K562 (cell line): Measurements from ENCODE around the gene OTOG. TPM values are rescaled to one million over a fixed set of nuclear protein-coding genes. Genes with fewer than 3 reads are reported as not detected.

Experiments
- ATAC-seq: fragments of 200-7000 bp; cut with Tn5 transposase; 3 replicates; pipeline ENCODE4 v1.9.1; 2020; ENCODE audit warnings: moderate library complexity
- BruUV-seq: library from RNA; stranded (reverse); fragments of 400-500 nt; replicated peaks from 2 replicates; lab custom pipeline; 2021; lab: Mats Ljungman, UMichigan
- CTCF ChIA-PET: fragments of 300-600 bp; formaldehyde crosslinking; extraction: SDS; loops from one replicate; lab custom pipeline; 2021; ENCODE audit warnings: low intra/inter-chr PET ratio; lab: Yijun Ruan, JAX
- POLR2A ChIA-PET: fragments of 300-600, 350-650 bp; sonication (Branson Sonifier 250); formaldehyde crosslinking; extraction: SDS; loops from one replicate; lab custom pipeline; 2021; ENCODE audit warnings: antibody characterized with exemption, inconsistent platforms; lab: Yijun Ruan, JAX
- DNase-seq, 4 experiments: peaks; one replicate each; pipeline versions ENCODE4 v3.0.0 to v3.0.0-alpha.2; 2011 to 2018; ENCODE audit warnings: low spot score in 3 of 4, mixed read lengths in 3 of 4; ENCODE audit errors: extremely low read depth in 1 of 4
- FAIRE-seq: peaks from 2 replicates; lab custom pipeline; 2011; peaks lifted over from hg19 to GRCh38; lab: Jason Lieb, UNC
- H2AFZ ChIP-seq: 2 replicates; pipeline ENCODE4 v1.6.0; 2011; ENCODE audit warnings: low read depth, low read length, control low read depth, inconsistent platforms
- H3K27ac ChIP-seq: fragments of 200-600 bp; 3 replicates; pipeline ENCODE4 v1.8.0; 2011; ENCODE audit warnings: low read depth, mild to moderate bottlenecking, control low read depth, inconsistent platforms, low read length, moderate library complexity, mixed read lengths; ENCODE audit errors: extremely low read depth
- H3K27me3 ChIP-seq, 2 experiments: fragments of 300-600 bp in 1 of 2; 2 replicates in 1 of 2; 3 replicates in 1 of 2; pipeline versions ENCODE4 v1.6.0 to v1.8.0; 2011; ENCODE audit warnings: inconsistent platforms in 2 of 2, low read length in 2 of 2, mild to moderate bottlenecking in 1 of 2, mixed read lengths in 1 of 2, moderate library complexity in 1 of 2; ENCODE audit not compliant: control insufficient read depth in 2 of 2, insufficient read depth in 2 of 2
- H3K36me3 ChIP-seq: fragments of 300-600 bp; 3 replicates; pipeline ENCODE4 v1.8.0; 2011; ENCODE audit warnings: mild to moderate bottlenecking, low read length, inconsistent platforms; ENCODE audit not compliant: control insufficient read depth, insufficient read depth
- H3K4me1 ChIP-seq, 2 experiments: fragments of 200-600 bp in 1 of 2; replicated peaks in 1 of 2; 2 replicates in 1 of 2; 3 replicates in 1 of 2; pipeline versions ENCODE4 v1.5.1 to v1.8.0; 2011; ENCODE audit warnings: inconsistent platforms in 2 of 2, low read length in 2 of 2, mild to moderate bottlenecking in 1 of 2, mixed read lengths in 1 of 2, moderate library complexity in 1 of 2; ENCODE audit not compliant: control insufficient read depth in 2 of 2, insufficient read depth in 2 of 2
- H3K4me2 ChIP-seq: 2 replicates; pipeline ENCODE4 v1.6.1; 2011; ENCODE audit warnings: low read length, control low read depth, inconsistent platforms, mixed read lengths; ENCODE audit not compliant: insufficient read depth
- H3K4me3 ChIP-seq: fragments of 200-600 bp; sonication (generic), shearing (Covaris generic); 2 replicates; pipeline ENCODE4 v1.5.1; 2016; ENCODE audit warnings: control low read depth, inconsistent platforms
- H3K79me2 ChIP-seq: fragments of 200-600 bp; 3 replicates; pipeline ENCODE4 v1.8.0; 2011; ENCODE audit warnings: low read length, inconsistent platforms; ENCODE audit not compliant: control insufficient read depth, insufficient read depth
- H3K9ac ChIP-seq, 2 experiments: 2 replicates each; pipeline versions ENCODE4 v1.6.0 to v1.6.1; 2011; ENCODE audit warnings: low read depth in 2 of 2, low read length in 2 of 2, control low read depth in 1 of 2, inconsistent platforms in 1 of 2, mild to moderate bottlenecking in 1 of 2, mixed read lengths in 1 of 2; ENCODE audit not compliant: insufficient read depth in 1 of 2
- H3K9me1 ChIP-seq: one replicate; pipeline ENCODE4 v1.6.0; 2011; ENCODE audit warnings: inconsistent platforms, mild to moderate bottlenecking, low read length, moderate library complexity; ENCODE audit not compliant: control insufficient read depth, insufficient read depth
- H3K9me3 ChIP-seq: replicated peaks from 2 replicates; pipeline ENCODE4 v1.5.1; 2011; ENCODE audit warnings: low read depth, low read length, inconsistent platforms; ENCODE audit not compliant: control insufficient read depth, insufficient read depth
- H4K20me1 ChIP-seq: replicated peaks from 2 replicates; pipeline ENCODE4 v1.6.1; 2011; ENCODE audit warnings: low read length, inconsistent platforms, mixed read lengths; ENCODE audit not compliant: control insufficient read depth, insufficient read depth
- ARHGAP35 ChIP-seq: fragments of 450-650 bp; IDR thresholded peaks from 2 replicates; pipeline ENCODE4 v1.6.1; 2018; ENCODE audit not compliant: partially characterized antibody
- MIER1 ChIP-seq: fragments of 450-650 bp; IDR thresholded peaks from 2 replicates; pipeline ENCODE4 v1.6.1; 2016; ENCODE audit warnings: antibody characterized with exemption, mild to moderate bottlenecking, low read depth
- NFRKB ChIP-seq: fragments of 450-650 bp; IDR thresholded peaks from 2 replicates; pipeline ENCODE4 v1.6.1; 2016; ENCODE audit warnings: low read depth
- RB1 ChIP-seq: fragments of 450-650 bp; IDR thresholded peaks from 2 replicates; pipeline ENCODE4 v1.6.1; 2017; ENCODE audit warnings: low read depth, mild to moderate bottlenecking
- TAF9B ChIP-seq: fragments of 450-650 bp; IDR thresholded peaks from 2 replicates; pipeline ENCODE4 v1.6.1; 2018; ENCODE audit warnings: mild to moderate bottlenecking; ENCODE audit not compliant: partially characterized antibody
- WGBS: fragments of 100-300 bp; shearing (Covaris generic); methylation state at CpG from one replicate; pipeline ENCODE4 v1.1.6; 2016; ENCODE audit warnings: low coverage, mixed read lengths; ENCODE audit not compliant: insufficient coverage; ENCODE audit errors: missing lambda C conversion rate; 5-methylcytosine and 5-hydroxymethylcytosine counted together
- in situ Hi-C: fragments of 300-500 bp; cut with MboI; formaldehyde crosslinking; loops from 4 replicates; pipeline ENCODE4 v1.15.0; 2018; ENCODE audit warnings: inconsistent platforms, mixed read lengths
- intact Hi-C: fragments of 100-400 bp; cut with micrococcal nuclease; formaldehyde crosslinking; loops from 2 replicates; pipeline ENCODE4 v1.14.2; 2022
- polyA plus RNA-seq, 8 experiments: library from polyadenylated mRNA; depleted of rRNA in 4 of 8; stranded (reverse) in 5 of 8; unstranded in 3 of 8; fragments of >200 nt; fragmentation: Nextera tagmentation in 2 of 8; fragmentation: Illumina TruSeq in 1 of 8; extraction: Ambion mirVana in 2 of 8; extraction: Trizol in 1 of 8; gene quantifications; 2 replicates each; pipeline versions ENCODE4 v1.2.1 to v1.2.3, GENCODE V29; 2011 to 2014; ENCODE audit warnings: inconsistent platforms in 1 of 8, missing spikeins in 1 of 8
- total RNA-seq, 7 experiments: library from RNA; depleted of rRNA in 6 of 7; stranded (reverse); fragments of >200 nt in 6 of 7; fragmentation: Illumina TruSeq in 2 of 7; extraction: Trizol in 2 of 7; gene quantifications; 2 replicates each; pipeline versions ENCODE4 v1.2.1 to v1.2.3, GENCODE V29; 2011 to 2021; ENCODE audit warnings: low replicate concordance in 1 of 7
- TF ChIP-seq, protein P1 (sequence below): sonication (generic); formaldehyde crosslinking; IDR thresholded peaks from 2 replicates; pipeline ENCODE4 v1.9.0; 2022; ENCODE audit warnings: mild to moderate bottlenecking, missing genetic modification reagents
- TF ChIP-seq, protein P2 (sequence below): fragments of 450-650 bp; formaldehyde crosslinking; IDR thresholded peaks from 2 replicates; pipeline ENCODE4 v1.4.0; 2020; ENCODE audit warnings: mild to moderate bottlenecking, mixed read lengths

OTOG gene
- total and polyA plus RNA-seq, 9 of the 15 experiments (the other 6 are each of a cell fraction or from before 2014, with no cell fraction given), result not detected

DNA sequence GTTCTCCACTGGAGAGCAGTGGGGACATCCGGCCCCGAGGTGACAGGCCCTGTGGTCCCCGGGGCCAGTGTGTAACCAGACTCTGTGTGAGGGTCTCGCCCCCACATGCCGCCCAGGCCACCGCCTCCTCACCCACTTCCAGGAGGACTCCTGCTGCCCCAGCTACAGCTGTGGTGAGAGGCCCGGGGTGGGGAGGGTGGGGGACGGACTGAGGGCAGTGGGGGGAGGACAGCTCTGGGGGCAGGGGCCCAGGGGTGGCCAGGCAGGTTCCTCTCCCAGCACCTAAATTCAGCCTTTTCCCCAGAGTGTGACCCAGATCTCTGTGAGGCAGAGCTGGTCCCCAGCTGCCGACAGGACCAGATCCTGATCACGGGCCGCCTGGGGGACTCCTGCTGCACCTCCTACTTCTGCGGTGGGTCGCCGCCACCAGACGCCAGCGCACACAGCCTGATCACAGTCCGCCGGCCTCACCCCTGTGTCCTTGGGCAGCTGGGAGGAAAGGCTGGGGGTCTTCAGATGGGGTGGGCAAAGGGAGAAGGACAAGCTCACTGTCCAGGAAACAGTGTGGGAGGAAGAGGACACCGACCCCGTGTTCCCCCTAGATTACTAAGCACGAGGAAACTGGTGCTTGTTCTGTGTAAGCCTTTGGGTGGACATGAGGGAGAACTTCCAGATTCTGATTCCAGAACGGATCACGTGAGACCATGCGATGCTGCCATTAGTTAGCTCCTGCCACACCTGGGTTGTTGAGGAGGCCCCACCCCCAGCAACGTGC, 87.9 kb downstream of the OTOG start:
- no peak for FAIRE-seq
- Histone ChIP-seq H3K4me3 (no peak overlapping the region), H3K9me3 (no peaks in the 10 kb centered on the region), H3K36me3 (no peaks in the 10 kb centered on the region), H3K79me2 (no peaks in the 10 kb centered on the region), H4K20me1 (no peaks in the 10 kb centered on the region), H3K4me2 (no peak overlapping the region), H3K9ac (no peak overlapping the region), H3K4me1 (peaks cover 0 to 15% of the 10 kb centered on the region in 2 experiments; a peak in 1 of 5 replicates), H3K9me1 (no peaks in the 10 kb centered on the region), H3K27me3 (peaks cover 4 to 40% of the 10 kb centered on the region in 2 experiments; a peak in 4 of 5 replicates), H2AFZ (0 out of 2 replicates have a peak overlapping the region, but pooled peaks have one; percentile 31), H3K27ac (no peak overlapping the region)
- 4% methylated on average over 15 of the region's 25 CpGs for WGBS
- ChIA-PET POLR2A (no interaction called here), CTCF (no interaction called here)
- no TSS peak for BruUV-seq
- TF ChIP-seq, protein P1, sequence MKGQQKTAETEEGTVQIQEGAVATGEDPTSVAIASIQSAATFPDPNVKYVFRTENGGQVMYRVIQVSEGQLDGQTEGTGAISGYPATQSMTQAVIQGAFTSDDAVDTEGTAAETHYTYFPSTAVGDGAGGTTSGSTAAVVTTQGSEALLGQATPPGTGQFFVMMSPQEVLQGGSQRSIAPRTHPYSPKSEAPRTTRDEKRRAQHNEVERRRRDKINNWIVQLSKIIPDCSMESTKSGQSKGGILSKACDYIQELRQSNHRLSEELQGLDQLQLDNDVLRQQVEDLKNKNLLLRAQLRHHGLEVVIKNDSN (CRISPR knock-in tag), result peak; percentile 34; the same call in 1 of the 2 replicates
- TF ChIP-seq ARHGAP35 (no peak), MIER1 (no peak), TAF9B (no peak), NFRKB (no peak), RB1 (no peak)
- TF ChIP-seq, protein P2, sequence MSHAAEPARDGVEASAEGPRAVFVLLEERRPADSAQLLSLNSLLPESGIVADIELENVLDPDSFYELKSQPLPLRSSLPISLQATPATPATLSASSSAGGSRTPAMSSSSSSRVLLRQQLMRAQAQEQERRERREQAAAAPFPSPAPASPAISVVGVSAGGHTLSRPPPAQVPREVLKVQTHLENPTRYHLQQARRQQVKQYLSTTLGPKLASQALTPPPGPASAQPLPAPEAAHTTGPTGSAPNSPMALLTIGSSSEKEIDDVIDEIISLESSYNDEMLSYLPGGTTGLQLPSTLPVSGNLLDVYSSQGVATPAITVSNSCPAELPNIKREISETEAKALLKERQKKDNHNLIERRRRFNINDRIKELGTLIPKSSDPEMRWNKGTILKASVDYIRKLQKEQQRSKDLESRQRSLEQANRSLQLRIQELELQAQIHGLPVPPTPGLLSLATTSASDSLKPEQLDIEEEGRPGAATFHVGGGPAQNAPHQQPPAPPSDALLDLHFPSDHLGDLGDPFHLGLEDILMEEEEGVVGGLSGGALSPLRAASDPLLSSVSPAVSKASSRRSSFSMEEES (CRISPR knock-in tag), result peak; percentile 14; the same call in 1 of the 2 replicates
- DNase-seq, result peak in 2 of 4 experiments; percentile 7
- peak; percentile 25; the same call in 2 of the 3 replicates for ATAC-seq
- intact Hi-C loops, result no loop called here
- in situ Hi-C loops, result no loop called here
